ENCODE measurements around the gene KRT72. TPM values are rescaled to one million over a fixed set of nuclear protein-coding genes. Genes with fewer than 3 reads are reported as not detected.

KRT72 gene
- total RNA-seq, 2 donors from 2014 or later, result 0.25 TPM; not detected in 1

DNA sequence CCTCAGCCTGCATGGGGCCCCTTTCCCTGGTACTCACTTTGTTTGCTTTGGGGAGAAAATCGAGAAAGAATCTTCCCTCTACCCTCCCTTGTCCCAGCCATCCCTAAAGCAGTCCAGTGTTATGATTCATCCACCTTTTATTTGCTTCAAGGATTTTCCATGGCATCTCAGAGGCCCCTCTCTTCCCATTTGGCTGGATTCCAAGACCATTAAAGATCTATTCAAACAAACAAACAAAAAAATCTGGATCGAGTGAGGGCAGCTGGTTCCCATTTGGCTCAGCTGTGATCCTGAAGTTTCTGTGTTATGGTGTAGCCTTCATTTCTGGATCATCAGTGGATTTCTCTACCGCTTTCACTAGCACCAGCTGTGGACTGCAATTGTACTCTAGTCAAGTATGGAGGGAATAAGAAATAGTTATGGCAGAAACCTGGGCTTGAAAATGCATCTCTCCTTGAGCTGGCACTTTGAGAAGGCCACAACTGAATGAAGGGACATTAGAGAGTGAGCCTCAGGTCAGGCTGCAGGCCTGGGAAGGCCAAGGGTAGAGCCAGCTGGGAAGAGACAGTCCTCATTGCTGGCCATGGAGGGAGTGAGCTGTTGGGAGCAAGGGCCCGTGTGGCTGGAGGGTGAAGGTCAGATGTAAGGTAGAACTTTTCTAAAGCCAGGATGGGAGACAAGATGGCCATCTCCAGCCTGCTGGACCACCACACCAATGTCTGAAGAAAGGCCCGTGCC, 62.0 kb downstream of the KRT72 start:
- Histone ChIP-seq H3K9me3 (no peaks in the 10 kb centered on the region), H3K4me1 (no peaks in the 10 kb centered on the region), H3K36me3 (no peaks in the 10 kb centered on the region), H3K27ac (no peak overlapping the region), H3K4me3 (no peak overlapping the region), H3K9ac (ENCODE audit: low read depth in 2 of 2, low read length in 2 of 2) (no peak overlapping the region), H3K27me3 (no peaks in the 10 kb centered on the region)
- no peak for TF ChIP-seq CTCF (IDR thresholded peaks at IDR 0.05)
- intact Hi-C loops (cut with DNase I), result no loop called here
- DNase-seq, result no peak

GRCh38 chr12:52537101-52537500, 64.2 kb downstream of the KRT72 start:
- H3K27me3 ChIP-seq, result no peaks in the 10 kb centered on the region
- no peaks in the 10 kb centered on the region for H3K9me3 ChIP-seq
- no peaks in the 10 kb centered on the region for H3K36me3 ChIP-seq
- H3K9ac ChIP-seq (ENCODE audit: low read depth in 2 of 2, low read length in 2 of 2), result no peak overlapping the region
- no peak overlapping the region for H3K27ac ChIP-seq
- no peak for DNase-seq
- TF ChIP-seq CTCF (IDR thresholded peaks at IDR 0.05), result no peak
- no peaks in the 10 kb centered on the region for H3K4me1 ChIP-seq
- intact Hi-C loops (cut with DNase I), result no loop called here
- H3K4me3 ChIP-seq, result no peak overlapping the region

Other genes with a start within 250 kb of the KRT72 start
- gene KRT85, start 234.0 kb downstream of the KRT72 start, total RNA-seq, result not detected
- not detected for gene KRT84, start 215.8 kb downstream of the KRT72 start, total RNA-seq
- gene KRT82, start 195.1 kb downstream of the KRT72 start, total RNA-seq, result not detected
- gene KRT75, start 167.1 kb downstream of the KRT72 start, total RNA-seq, result under 1 TPM in 1 of 2 donors, not detected in 1; 0.10 TPM
- 1 to 10 TPM in 1 of 2 donors, under 1 TPM in 1; 0.13 to 1.4 TPM for gene KRT6B, start 149.3 kb downstream of the KRT72 start, total RNA-seq
- gene KRT6C, start 127.7 kb downstream of the KRT72 start, total RNA-seq, result not detected
- not detected for gene KRT6A, start 108.2 kb downstream of the KRT72 start, total RNA-seq
- gene KRT5, start 81.1 kb downstream of the KRT72 start, total RNA-seq, result not detected
- not detected for gene KRT71, start 48.3 kb downstream of the KRT72 start, total RNA-seq
- gene KRT74, start 27.6 kb downstream of the KRT72 start, total RNA-seq, result not detected
- gene KRT73, start 17.1 kb upstream of the KRT72 start, total RNA-seq, result not detected
- gene KRT2, start 50.7 kb upstream of the KRT72 start, total RNA-seq, result not detected
- gene KRT1, start 78.9 kb upstream of the KRT72 start, total RNA-seq, result 1 to 10 TPM in 1 of 2 donors, not detected in 1; 1.2 TPM
- not detected for gene KRT77, start 102.1 kb upstream of the KRT72 start, total RNA-seq
- gene KRT76, start 175.9 kb upstream of the KRT72 start, total RNA-seq, result not detected
- gene KRT3, start 194.7 kb upstream of the KRT72 start, total RNA-seq, result not detected
- not detected for gene KRT4, start 212.7 kb upstream of the KRT72 start, total RNA-seq
- gene KRT79, start 232.8 kb upstream of the KRT72 start, total RNA-seq, result not detected
- gene KRT78, start 247.5 kb upstream of the KRT72 start, total RNA-seq, result not detected